CD4-positive, alpha-beta T cell treated with Interleukin-15 for 4 hours (primary cell): ENCODE data around the gene SYNGR4.
"Not testable (repeated sequence)": the region's sequence is repeated elsewhere in the genome, so short reads cannot be mapped to it uniquely, and the experiment has no call there.

ENCODE experiments used
- DNase-seq: peaks from one replicate; pipeline ENCODE4 v3.0.0-alpha.2; 2020; ENCODE audit warnings: low spot score

SYNGR4 gene

GRCh38 chr19:48371367-48371766 lies 7.2 kb downstream of the SYNGR4 start:
- DNase-seq = no peak

- DNase-seq = not testable (repeated sequence)
Observed at GRCh38 chr19:48371771-48372170, 7.6 kb downstream of the SYNGR4 start.

- DNase-seq = no peak
Observed at GRCh38 chr19:48372904-48373303, 8.7 kb downstream of the SYNGR4 start.

- DNase-seq = no peak
Observed at GRCh38 chr19:48373567-48373966, 9.4 kb downstream of the SYNGR4 start.

GRCh38 chr19:48378194-48378570 lies 14.0 kb downstream of the SYNGR4 start:
- no peak for DNase-seq

GRCh38 chr19:48379058-48379457 lies 14.9 kb downstream of the SYNGR4 start:
- no peak for DNase-seq

GRCh38 chr19:48381178-48381950 lies 17.2 kb downstream of the SYNGR4 start:
- no peak for DNase-seq

GRCh38 chr19:48382286-48382685 lies 18.1 kb downstream of the SYNGR4 start:
- no peak for DNase-seq

GRCh38 chr19:48385461-48386087 lies 21.4 kb downstream of the SYNGR4 start:
- no peak for DNase-seq

- no peak for DNase-seq
Observed at GRCh38 chr19:48386981-48387380, 22.8 kb downstream of the SYNGR4 start.

- peak; percentile 60 for DNase-seq
Observed at GRCh38 chr19:48390188-48391099, 26.3 kb downstream of the SYNGR4 start.

GRCh38 chr19:48391100-48392005 lies 27.2 kb downstream of the SYNGR4 start, which contains the start of gene KDELR1:
Gene KDELR1, minus strand, starts transcription at chr19:48391551. Its CDS starts 193 bp downstream, at chr19:48391358.
- DNase-seq = peak; percentile 69

GRCh38 chr19:48392006-48392344 lies 27.8 kb downstream of the SYNGR4 start:
- not testable (repeated sequence) for DNase-seq

GRCh38 chr19:48392860-48393558 lies 28.8 kb downstream of the SYNGR4 start:
- no peak for DNase-seq

GRCh38 chr19:48393559-48394330 lies 29.6 kb downstream of the SYNGR4 start, which contains the start of gene GRIN2D:
Gene GRIN2D, plus strand, starts transcription at chr19:48393668. Its CDS starts 4,725 bp downstream, at chr19:48398393.
- no peak for DNase-seq

GRCh38 chr19:48394331-48395169 lies 30.4 kb downstream of the SYNGR4 start:
- DNase-seq = no peak

- DNase-seq = no peak
Observed at GRCh38 chr19:48395170-48395455, 30.9 kb downstream of the SYNGR4 start.

GRCh38 chr19:48395499-48395898 lies 31.3 kb downstream of the SYNGR4 start:
- no peak for DNase-seq
